ENCODE results near the gene GAS7. TPM values are rescaled to one million over a fixed set of nuclear protein-coding genes. Genes with fewer than 3 reads are reported as not detected.

GAS7 gene
- total and polyA plus RNA-seq, 2 donors (not counting 1 experiment from before 2014, with no cell fraction given): 3.4 to 13.6 TPM

- peak overlapping the region; percentile 60 for H3K4me2 ChIP-seq (replicated peaks; ENCODE audit: low read depth, low read length, poor library complexity, severe bottlenecking)
- Mint-ChIP-seq H3K27ac (peak overlapping the region; percentile 98), H3K4me1 (peaks cover 33% of the 10 kb centered on the region), H3K9me3 (ENCODE audit: insufficient read depth) (no peaks in the 10 kb centered on the region), H3K4me3 (peak overlapping the region; percentile 80), H3K27me3 (no peaks in the 10 kb centered on the region)
- H3K27me3 ChIP-seq (replicated peaks in 1 of 4; ENCODE audit: control extremely low read depth in 1 of 4, control insufficient read depth in 3 of 4, insufficient read depth in 4 of 4, low read length in 3 of 4): no peaks in the 10 kb centered on the region
- ChIA-PET CTCF (interaction anchor here (1.2 to 1.4 kb wide), 2 partner anchors 9 to 41 kb away, joined by 3 read pairs; no protein-coding TSS in a partner anchor), POLR2A (no interaction called here)
- H3K4me3 ChIP-seq (ENCODE audit: control extremely low read depth in 1 of 5, extremely low read depth in 1 of 5, insufficient read depth in 1 of 5, low read depth in 2 of 5, low read length in 4 of 5): peak overlapping the region in 1 of 5 experiments; percentile 25
- H3K9me3 ChIP-seq (ENCODE audit: control extremely low read depth in 1 of 3, control insufficient read depth in 2 of 3, insufficient read depth in 1 of 3, low read length in 2 of 3): no peaks in the 10 kb centered on the region
- peak overlapping the region; percentile 16 for H3K9ac ChIP-seq (ENCODE audit: low read length)
- no peaks in the 10 kb centered on the region for H4K20me1 ChIP-seq (ENCODE audit: control insufficient read depth, insufficient read depth, low read length, poor library complexity, severe bottlenecking)
- ATAC-seq (ENCODE audit: low read depth) (peak; percentile 34), DNase-seq (no peak)
- H3K36me3 ChIP-seq (replicated peaks in 1 of 2; ENCODE audit: control extremely low read depth in 1 of 2, control insufficient read depth in 1 of 2, extremely low read depth in 1 of 2, insufficient read depth in 2 of 2, low read length in 1 of 2): no peaks in the 10 kb centered on the region
- peaks cover 29 to 36% of the 10 kb centered on the region in 2 donors for H3K4me1 ChIP-seq (ENCODE audit: control insufficient read depth in 2 of 2, insufficient read depth in 2 of 2, low read length in 2 of 2)
- no peaks in the 10 kb centered on the region for H3K79me2 ChIP-seq (ENCODE audit: control insufficient read depth, insufficient read depth, low read length)
- TF ChIP-seq CTCF (IDR thresholded peaks at IDR 0.05) (no peak), EZH2 (IDR thresholded peaks at IDR 0.05; ENCODE audit: borderline replicate concordance, insufficient read depth, low read depth, low read length, poor library complexity, severe bottlenecking) (no peak)
- peak overlapping the region; percentile 65 for H2AFZ ChIP-seq (ENCODE audit: insufficient read depth, low read depth, low read length, poor library complexity, severe bottlenecking)
- 17% methylated on average over 2 of the region's 4 CpGs for WGBS (ENCODE audit: insufficient coverage)
- intact Hi-C loops (cut with micrococcal nuclease): loop anchor here (2.0 to 5.0 kb wide), 2 partner anchors 42 to 94 kb away; no protein-coding TSS in a partner anchor
- peak overlapping the region; percentile 82 to 88 for H3K27ac ChIP-seq (ENCODE audit: low read length in 2 of 2)
These were observed 41.8 kb downstream of the GAS7 start for GRCh38 chr17:10156599-10156947.

GRCh38 chr17:10156077-10156435, 42.4 kb downstream of the GAS7 start:
- ChIA-PET CTCF (interaction anchor here (1.2 to 1.4 kb wide), 2 partner anchors 9 to 41 kb away, joined by 3 read pairs; no protein-coding TSS in a partner anchor), POLR2A (interaction anchor here (1.6 kb wide), 1 partner anchor 37 kb away, joined by 4 read pairs; no protein-coding TSS in a partner anchor)
- peak overlapping the region; percentile 60 for H3K4me2 ChIP-seq (replicated peaks; ENCODE audit: low read depth, low read length, poor library complexity, severe bottlenecking)
- H3K4me3 ChIP-seq (ENCODE audit: control extremely low read depth in 1 of 5, extremely low read depth in 1 of 5, insufficient read depth in 1 of 5, low read depth in 2 of 5, low read length in 4 of 5): no peak overlapping the region
- H3K27me3 Mint-ChIP-seq: no peaks in the 10 kb centered on the region
- WGBS (ENCODE audit: insufficient coverage): 94% methylated on average over 3 of the region's 4 CpGs
- H3K27me3 ChIP-seq (replicated peaks in 1 of 4; ENCODE audit: control extremely low read depth in 1 of 4, control insufficient read depth in 3 of 4, insufficient read depth in 4 of 4, low read length in 3 of 4): no peaks in the 10 kb centered on the region
- no peaks in the 10 kb centered on the region for H3K9me3 ChIP-seq (ENCODE audit: control extremely low read depth in 1 of 3, control insufficient read depth in 2 of 3, insufficient read depth in 1 of 3, low read length in 2 of 3)
- H2AFZ ChIP-seq (ENCODE audit: insufficient read depth, low read depth, low read length, poor library complexity, severe bottlenecking): peak overlapping the region; percentile 65
- H3K27ac Mint-ChIP-seq: peak overlapping the region; percentile 98
- TF ChIP-seq EZH2 (IDR thresholded peaks at IDR 0.05; ENCODE audit: borderline replicate concordance, insufficient read depth, low read depth, low read length, poor library complexity, severe bottlenecking) (no peak), CTCF (IDR thresholded peaks at IDR 0.05) (no peak)
- no peaks in the 10 kb centered on the region for H3K9me3 Mint-ChIP-seq (ENCODE audit: insufficient read depth)
- H3K36me3 ChIP-seq (replicated peaks in 1 of 2; ENCODE audit: control extremely low read depth in 1 of 2, control insufficient read depth in 1 of 2, extremely low read depth in 1 of 2, insufficient read depth in 2 of 2, low read length in 1 of 2): no peaks in the 10 kb centered on the region
- no peaks in the 10 kb centered on the region for H3K79me2 ChIP-seq (ENCODE audit: control insufficient read depth, insufficient read depth, low read length)
- H3K4me3 Mint-ChIP-seq: peak overlapping the region; percentile 5
- H3K9ac ChIP-seq (ENCODE audit: low read length): no peak overlapping the region
- peaks cover 35% of the 10 kb centered on the region for H3K4me1 Mint-ChIP-seq
- H4K20me1 ChIP-seq (ENCODE audit: control insufficient read depth, insufficient read depth, low read length, poor library complexity, severe bottlenecking): no peaks in the 10 kb centered on the region
- peak overlapping the region; percentile 82 to 88 for H3K27ac ChIP-seq (ENCODE audit: low read length in 2 of 2)
- peaks cover 34 to 41% of the 10 kb centered on the region in 2 donors for H3K4me1 ChIP-seq (ENCODE audit: control insufficient read depth in 2 of 2, insufficient read depth in 2 of 2, low read length in 2 of 2)
- intact Hi-C loops (cut with micrococcal nuclease): loop anchor here (2.0 to 5.0 kb wide), 2 partner anchors 41 to 94 kb away; no protein-coding TSS in a partner anchor
- ATAC-seq (ENCODE audit: low read depth): no peak
- no peak for DNase-seq

All from B cell (primary cell).